H1 (cell line): ENCODE results near the gene SZT2. TPM values are rescaled to one million over a fixed set of nuclear protein-coding genes. Genes with fewer than 3 reads are reported as not detected.

Experiments used
- SIN3A ChIP-seq, 2 experiments: IDR thresholded peaks in 1 of 2; conservative IDR thresholded peaks in 1 of 2; 2 replicates each; pipeline ENCODE4 v1.6.1; 2011 to 2012; ENCODE audit warnings: low read length in 2 of 2, improper control_type of control experiment in 1 of 2, low read depth in 1 of 2, mild to moderate bottlenecking in 1 of 2
- polyA plus RNA-seq, 7 experiments: library from polyadenylated mRNA; depleted of rRNA in 3 of 7; stranded (reverse) in 5 of 7; unstranded in 2 of 7; fragments of >200 nt in 5 of 7; fragments of 200-250 nt in 2 of 7; gene quantifications; 1 replicate in 5 of 7; 2 replicates in 1 of 7; 4 replicates in 1 of 7; pipeline versions ENCODE4 v1.2.1 to v1.2.3, GENCODE V29; 2011 to 2013; ENCODE audit warnings: missing spikeins in 2 of 7, mixed read lengths in 2 of 7
- total RNA-seq: library from RNA; stranded (reverse); fragmentation: NEBNext Ultra II Directional; extraction: Animal tissue kit (Norgen Biotek cat#: 25700); gene quantifications from 2 replicates; pipeline ENCODE4 v1.2.1, GENCODE V29; 2021

SZT2 gene
- total and polyA plus RNA-seq, 2 of the 8 experiments (the other 6 are each of a cell fraction or from before 2014, with no cell fraction given): 4.7 to 12.9 TPM

DNA sequence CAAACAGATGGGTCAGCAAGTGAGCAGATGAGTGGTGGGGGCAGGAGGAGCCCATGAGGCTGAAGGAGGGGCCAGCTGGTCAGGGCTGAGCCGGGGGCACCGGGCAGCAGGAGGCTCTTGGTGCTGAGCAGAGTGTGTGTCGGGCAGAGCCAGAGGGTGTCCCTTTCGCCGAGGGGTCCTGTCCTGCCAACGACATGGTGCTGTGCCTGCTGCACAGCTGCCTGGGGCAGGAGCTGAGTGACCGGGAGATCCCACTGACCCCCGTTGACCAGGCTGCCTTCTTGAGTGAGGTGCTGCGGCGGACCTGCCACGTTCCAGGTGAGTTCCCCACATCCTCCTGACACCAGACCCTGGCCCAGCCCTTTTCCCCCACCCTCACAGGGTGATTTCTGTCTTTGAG lies 36.5 kb downstream of the SZT2 start (continued):
- TF ChIP-seq SIN3A (conservative IDR thresholded peaks at IDR 0.05 in 1 of 2, IDR thresholded peaks at IDR 0.05 in 1 of 2; ENCODE audit: low read depth in 1 of 2, low read length in 2 of 2): no peak
- TF ChIP-seq, all 59 proteins: peak for 0
